Measurements from ENCODE around the gene ZSCAN4. TPM values are rescaled to one million over a fixed set of nuclear protein-coding genes. Genes with fewer than 3 reads are reported as not detected.

The ZSCAN4 gene, protein sequence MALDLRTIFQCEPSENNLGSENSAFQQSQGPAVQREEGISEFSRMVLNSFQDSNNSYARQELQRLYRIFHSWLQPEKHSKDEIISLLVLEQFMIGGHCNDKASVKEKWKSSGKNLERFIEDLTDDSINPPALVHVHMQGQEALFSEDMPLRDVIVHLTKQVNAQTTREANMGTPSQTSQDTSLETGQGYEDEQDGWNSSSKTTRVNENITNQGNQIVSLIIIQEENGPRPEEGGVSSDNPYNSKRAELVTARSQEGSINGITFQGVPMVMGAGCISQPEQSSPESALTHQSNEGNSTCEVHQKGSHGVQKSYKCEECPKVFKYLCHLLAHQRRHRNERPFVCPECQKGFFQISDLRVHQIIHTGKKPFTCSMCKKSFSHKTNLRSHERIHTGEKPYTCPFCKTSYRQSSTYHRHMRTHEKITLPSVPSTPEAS
- not detected in 2 replicates for total RNA-seq (2014; rRNA removed; shearing (Covaris generic))

- DNase-seq (ENCODE audit: low spot score), result no peak
Measured at GRCh38 chr19:57668635-57669034, at the start of gene ZSCAN4. Gene ZSCAN4 (plus strand): TSS chr19:57668935. CDS start chr19:57676146, 7,211 bp downstream.

DNA sequence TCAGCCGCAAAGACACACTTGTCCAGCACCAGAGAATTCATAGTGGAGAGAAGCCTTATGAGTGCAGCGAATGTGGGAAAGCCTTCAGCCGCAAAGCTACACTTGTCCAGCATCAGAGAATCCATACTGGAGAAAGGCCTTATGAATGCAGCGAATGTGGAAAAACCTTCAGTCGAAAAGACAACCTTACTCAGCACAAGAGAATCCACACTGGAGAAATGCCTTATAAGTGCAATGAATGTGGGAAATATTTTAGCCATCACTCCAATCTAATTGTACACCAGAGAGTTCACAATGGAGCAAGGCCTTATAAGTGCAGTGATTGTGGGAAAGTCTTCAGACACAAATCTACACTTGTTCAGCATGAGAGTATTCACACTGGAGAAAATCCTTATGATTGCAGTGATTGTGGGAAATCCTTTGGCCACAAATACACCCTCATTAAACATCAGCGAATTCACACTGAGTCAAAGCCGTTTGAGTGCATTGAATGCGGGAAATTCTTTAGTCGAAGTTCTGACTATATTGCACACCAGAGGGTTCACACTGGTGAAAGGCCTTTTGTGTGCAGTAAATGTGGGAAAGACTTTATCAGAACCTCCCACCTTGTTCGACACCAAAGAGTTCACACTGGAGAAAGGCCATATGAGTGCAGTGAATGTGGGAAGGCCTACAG, 47.9 kb upstream of the ZSCAN4 start:
- DNase-seq (ENCODE audit: low spot score), result no peak

DNA sequence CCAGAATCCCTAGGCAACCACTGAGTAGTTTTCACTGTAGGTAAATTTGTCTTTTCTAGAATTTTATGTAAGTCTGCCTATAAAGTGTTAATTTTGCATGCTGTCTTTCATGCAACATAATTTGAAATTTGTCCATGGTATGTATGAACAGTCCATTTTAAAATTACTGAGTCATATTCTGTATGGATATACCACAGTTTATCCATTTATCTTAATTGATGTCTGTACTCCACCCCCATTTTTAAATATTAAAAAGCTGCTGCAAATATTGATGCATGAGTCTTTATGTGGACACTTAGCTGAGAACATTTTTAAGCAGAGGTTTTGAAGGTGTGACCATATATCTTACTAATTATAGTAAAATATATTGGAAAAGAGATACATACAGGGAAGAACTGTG, 45.6 kb upstream of the ZSCAN4 start:
- no peak for DNase-seq (ENCODE audit: low spot score)

GRCh38 chr19:57632987-57633831, 35.5 kb upstream of the ZSCAN4 start, which contains the start of gene ZNF211:
Gene ZNF211 (plus strand): TSS chr19:57633168. CDS start chr19:57633347, 179 bp downstream.
- DNase-seq (ENCODE audit: low spot score), result peak; percentile 98

DNA sequence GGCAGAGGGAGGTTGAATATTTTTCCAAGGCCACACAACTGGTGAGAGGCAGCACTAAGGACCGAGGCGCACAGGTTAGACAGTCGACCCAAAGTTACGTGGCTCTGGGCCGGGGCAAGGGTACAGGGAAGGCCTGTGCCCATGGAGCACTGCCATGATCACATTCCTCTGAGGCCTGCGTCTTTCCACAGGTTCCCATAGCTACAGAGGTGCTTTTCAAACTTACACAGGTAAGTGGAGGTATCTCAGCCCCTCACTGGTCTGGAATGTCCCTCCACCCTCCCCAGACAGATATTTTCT, 35.0 kb upstream of the ZSCAN4 start:
- no peak for DNase-seq (ENCODE audit: low spot score)

DNA sequence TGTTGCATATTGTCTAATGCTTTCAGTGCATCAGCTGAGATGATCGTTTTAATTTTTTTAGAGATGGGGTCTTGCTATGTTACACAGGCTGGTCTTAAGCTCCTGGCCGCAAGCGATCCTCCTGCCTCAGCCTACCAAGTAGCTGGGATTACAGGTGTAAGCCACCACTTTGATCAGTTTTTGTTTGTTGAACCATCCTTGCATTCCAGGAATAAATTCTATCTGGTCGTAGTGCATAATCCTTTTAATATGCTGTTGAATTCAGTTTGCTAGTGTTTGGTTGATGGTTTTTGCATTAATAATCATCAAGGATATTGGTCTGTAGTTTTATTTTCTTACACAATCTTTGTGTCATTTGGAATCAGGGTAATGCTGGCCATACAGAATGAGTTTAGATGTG, 31.4 kb upstream of the ZSCAN4 start:
- DNase-seq (ENCODE audit: low spot score), result no peak

GRCh38 chr19:57641715-57642234, 27.0 kb upstream of the ZSCAN4 start:
- DNase-seq (ENCODE audit: low spot score), result no peak

GRCh38 chr19:57642396-57643046, 26.2 kb upstream of the ZSCAN4 start:
- DNase-seq (ENCODE audit: low spot score), result no peak

DNA sequence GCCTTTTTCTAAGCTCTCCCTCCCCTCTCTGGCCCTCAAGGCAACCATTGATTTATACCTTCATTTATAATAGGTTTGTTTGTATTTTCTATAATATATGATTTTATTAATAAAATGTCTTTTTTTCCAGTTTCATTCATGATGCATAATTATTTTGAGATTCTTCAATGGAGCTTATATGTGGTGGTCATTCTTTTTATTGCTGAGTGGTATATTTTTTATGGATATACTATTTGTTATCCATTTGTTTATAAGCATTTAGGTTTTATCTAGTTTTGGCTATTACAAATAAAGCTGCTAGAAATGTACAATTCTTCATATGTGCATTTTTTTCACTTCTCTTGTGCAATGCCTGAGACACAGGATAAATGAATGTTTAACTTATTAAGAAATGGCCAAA, 25.0 kb upstream of the ZSCAN4 start:
- no peak for DNase-seq (ENCODE audit: low spot score)

- no peak for DNase-seq (ENCODE audit: low spot score)
Measured at GRCh38 chr19:57648331-57649003, 20.3 kb upstream of the ZSCAN4 start.

GRCh38 chr19:57651654-57651996, 17.1 kb upstream of the ZSCAN4 start:
- DNase-seq (ENCODE audit: low spot score), result no peak

DNA sequence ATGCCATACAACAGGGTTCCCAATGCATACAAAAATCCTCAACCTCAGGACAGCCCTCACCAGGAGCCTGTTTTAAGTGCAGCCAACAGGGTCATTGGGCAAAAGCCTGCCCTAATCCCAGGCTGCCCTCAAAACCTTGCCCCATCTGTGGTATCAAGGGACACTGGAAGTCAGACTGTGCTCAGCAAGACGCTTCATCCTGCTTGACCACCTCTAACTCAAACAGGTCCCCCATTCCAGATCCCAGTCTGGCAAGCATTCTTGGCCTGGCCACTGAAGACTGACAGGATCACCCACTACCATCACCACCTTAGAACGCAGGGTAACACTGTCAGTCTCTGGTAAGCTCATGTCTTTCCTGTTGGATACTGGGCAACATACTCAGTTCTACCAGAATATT, 15.0 kb upstream of the ZSCAN4 start:
- no peak for DNase-seq (ENCODE audit: low spot score)

DNA sequence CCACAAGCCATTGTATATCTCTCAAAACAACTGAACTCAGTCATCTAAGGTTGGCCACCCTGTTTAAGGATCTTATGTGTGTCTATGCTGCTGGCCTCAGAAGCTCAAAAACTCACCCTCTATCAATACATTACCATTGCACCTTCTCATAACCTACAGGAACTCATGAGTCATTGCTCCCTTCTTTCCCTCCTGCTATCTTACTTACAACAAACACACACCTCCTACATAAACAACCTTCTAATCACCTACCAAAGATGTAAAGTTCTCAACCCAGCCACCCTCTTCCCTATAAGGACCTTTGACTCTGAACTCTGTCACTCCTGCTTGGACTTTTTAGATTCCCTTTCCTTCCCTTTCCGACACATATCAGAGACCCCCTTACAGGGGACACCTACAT, 13.3 kb upstream of the ZSCAN4 start:
- no peak for DNase-seq (ENCODE audit: low spot score)

DNA sequence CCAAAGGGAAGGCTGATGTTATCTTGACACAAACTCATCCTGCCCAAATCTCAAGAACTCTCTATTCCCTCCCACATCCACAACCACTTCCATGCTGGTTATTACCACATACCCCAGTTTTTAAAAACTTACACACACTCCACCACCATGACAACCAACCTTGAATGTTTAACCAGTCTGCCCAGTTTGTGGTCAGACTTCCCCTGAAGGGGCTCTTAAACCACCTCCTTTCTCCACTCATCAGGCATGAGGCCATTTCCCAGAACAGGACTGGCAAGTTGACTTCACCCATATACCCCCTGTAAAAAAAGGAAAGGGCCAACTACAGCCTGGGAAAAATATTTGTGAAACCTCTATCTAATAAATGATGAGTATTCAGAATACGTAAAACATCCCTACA, 12.4 kb upstream of the ZSCAN4 start:
- no peak for DNase-seq (ENCODE audit: low spot score)

DNA sequence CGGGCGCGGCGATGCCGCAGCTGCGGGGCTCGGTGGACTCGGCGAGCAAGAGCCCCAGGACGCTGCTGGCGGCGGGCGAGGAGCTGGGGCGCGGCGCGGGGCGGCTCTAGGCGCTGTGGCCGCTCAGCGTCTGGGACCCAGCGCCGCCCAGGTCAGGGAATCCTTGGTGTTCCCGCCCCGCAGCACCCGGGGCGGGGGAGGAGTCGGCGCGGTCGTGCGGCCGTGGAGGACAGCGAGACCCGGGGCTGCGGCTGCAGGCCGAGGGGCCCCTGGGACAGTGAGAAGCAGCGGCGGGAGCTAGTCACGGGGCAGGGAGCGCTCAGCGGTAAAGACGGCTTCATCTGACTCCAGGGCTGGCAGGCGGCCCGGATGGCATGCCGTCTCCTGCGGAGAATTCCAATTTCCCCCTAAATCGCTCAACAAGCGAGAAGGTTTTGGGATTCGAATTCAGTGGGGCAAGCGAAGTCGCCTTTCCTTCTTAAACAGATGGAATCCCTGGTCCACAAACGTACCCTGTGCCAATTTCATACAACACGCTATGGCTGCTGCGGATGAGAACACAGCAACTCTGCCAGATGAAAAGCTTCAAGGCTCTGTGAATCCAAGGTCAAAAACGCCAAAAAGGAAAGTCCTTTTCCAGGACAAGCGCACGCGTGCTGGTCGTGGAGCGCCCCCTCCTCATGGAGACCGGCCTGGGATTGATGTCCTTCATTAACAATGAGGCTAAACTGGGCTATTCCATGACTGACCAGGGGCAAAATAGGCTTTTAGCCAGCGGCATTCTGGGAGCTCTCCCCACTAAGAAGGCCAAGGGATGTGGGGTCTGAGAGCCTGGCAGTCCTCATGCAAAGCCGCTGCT, 4.2 kb upstream of the ZSCAN4 start:
- DNase-seq (ENCODE audit: low spot score), result peak; percentile 45

DNA sequence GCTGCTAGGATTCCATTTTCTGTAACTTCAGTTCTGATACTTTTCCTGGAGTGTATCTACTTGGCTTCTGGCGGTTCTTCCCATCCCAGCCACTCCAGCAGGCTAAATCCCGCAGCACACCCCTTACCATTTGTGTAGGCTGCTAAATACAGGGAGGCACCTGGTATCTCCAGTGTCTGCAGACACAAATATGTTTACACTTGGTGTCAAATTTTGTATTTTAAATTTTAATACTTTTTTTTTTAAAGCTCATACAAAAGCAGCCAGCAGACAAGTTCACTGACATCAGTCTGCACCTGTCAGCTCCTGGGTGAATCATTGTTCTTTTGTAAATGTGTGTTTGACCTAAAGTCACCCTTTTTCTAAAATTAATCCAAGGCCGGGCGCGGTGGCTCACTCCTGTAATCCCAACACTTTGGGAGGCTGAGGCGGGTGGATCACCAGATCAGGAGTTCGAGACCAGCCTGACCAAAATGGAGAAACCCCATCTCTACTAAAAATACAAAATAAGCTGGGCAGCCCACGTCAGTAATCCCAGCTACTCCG, 3.4 kb upstream of the ZSCAN4 start:
- no peak for DNase-seq (ENCODE audit: low spot score)

DNA sequence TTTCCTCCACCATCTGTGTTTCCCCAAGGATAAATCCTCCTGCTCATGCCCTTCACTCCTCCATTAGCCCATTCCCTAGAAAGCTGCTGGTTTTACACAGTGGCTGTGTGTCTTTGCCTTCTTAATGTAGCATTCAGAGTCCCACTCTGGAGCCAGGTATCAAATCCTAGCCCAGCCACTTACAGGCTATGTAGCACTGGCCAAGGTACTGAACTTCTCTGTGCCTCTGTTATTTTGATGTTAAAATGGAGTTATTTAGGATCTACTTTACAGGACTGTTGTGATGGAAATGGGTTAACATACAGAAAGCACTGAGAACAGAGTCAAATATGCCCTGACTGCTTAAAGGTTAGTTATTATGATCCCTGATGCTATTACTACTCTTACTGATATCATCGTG, 1.5 kb upstream of the ZSCAN4 start:
- DNase-seq (ENCODE audit: low spot score), result no peak

GRCh38 chr19:57671124-57671895, 2.6 kb downstream of the ZSCAN4 start:
- DNase-seq (ENCODE audit: low spot score), result no peak

- no peak for DNase-seq (ENCODE audit: low spot score)
Measured at GRCh38 chr19:57672466-57672865, 3.7 kb downstream of the ZSCAN4 start.
